Measurements from ENCODE around the gene DOC2B.

DNA sequence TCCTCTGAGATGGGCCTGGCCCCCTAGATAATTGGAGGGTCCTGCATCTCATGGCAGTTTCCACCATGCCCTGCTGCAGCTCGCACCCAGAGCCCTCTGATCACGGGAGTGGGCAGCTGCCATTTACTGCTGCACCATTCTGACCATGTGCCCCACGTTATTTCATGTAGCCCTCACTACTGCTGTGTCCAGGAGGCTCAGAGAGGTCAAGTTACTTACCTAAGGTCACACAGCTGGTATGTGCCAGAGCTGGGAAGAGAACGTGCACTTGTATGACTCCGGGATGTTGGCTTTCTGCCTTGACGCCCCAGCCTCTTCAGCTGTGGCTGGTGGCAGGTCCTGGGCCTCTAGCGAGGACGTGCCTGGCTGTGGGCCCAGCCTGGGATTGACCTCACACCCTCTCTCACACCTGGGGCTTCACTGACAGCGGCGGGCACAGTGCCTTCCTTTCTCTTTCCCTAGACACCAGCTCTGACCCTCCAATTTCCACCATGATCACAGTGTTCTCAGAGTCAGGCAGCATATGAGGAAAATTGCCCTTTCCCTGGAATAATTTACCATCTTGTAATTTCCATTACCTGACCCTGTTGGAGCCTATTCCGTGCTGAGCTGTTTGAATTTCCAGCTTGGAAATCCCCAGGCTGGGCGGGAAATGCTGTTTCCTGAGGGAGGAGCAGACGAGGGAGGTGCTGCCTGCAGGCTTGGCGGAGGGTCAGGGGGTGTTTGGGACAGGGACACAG is 18.5 kb upstream of the DOC2B start:
- TF ChIP-seq HOXD13 (CRISPR knock-in tag; IDR thresholded peaks at IDR 0.05; ENCODE audit: borderline replicate concordance) (no peak), ZBTB17 (tag by site-specific recombination; IDR thresholded peaks at IDR 0.05) (no peak)
- TF ChIP-seq, protein P1, sequence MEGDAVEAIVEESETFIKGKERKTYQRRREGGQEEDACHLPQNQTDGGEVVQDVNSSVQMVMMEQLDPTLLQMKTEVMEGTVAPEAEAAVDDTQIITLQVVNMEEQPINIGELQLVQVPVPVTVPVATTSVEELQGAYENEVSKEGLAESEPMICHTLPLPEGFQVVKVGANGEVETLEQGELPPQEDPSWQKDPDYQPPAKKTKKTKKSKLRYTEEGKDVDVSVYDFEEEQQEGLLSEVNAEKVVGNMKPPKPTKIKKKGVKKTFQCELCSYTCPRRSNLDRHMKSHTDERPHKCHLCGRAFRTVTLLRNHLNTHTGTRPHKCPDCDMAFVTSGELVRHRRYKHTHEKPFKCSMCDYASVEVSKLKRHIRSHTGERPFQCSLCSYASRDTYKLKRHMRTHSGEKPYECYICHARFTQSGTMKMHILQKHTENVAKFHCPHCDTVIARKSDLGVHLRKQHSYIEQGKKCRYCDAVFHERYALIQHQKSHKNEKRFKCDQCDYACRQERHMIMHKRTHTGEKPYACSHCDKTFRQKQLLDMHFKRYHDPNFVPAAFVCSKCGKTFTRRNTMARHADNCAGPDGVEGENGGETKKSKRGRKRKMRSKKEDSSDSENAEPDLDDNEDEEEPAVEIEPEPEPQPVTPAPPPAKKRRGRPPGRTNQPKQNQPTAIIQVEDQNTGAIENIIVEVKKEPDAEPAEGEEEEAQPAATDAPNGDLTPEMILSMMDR (tag by site-specific recombination; IDR thresholded peaks at IDR 0.05), result no peak
- TF ChIP-seq, protein P2, sequence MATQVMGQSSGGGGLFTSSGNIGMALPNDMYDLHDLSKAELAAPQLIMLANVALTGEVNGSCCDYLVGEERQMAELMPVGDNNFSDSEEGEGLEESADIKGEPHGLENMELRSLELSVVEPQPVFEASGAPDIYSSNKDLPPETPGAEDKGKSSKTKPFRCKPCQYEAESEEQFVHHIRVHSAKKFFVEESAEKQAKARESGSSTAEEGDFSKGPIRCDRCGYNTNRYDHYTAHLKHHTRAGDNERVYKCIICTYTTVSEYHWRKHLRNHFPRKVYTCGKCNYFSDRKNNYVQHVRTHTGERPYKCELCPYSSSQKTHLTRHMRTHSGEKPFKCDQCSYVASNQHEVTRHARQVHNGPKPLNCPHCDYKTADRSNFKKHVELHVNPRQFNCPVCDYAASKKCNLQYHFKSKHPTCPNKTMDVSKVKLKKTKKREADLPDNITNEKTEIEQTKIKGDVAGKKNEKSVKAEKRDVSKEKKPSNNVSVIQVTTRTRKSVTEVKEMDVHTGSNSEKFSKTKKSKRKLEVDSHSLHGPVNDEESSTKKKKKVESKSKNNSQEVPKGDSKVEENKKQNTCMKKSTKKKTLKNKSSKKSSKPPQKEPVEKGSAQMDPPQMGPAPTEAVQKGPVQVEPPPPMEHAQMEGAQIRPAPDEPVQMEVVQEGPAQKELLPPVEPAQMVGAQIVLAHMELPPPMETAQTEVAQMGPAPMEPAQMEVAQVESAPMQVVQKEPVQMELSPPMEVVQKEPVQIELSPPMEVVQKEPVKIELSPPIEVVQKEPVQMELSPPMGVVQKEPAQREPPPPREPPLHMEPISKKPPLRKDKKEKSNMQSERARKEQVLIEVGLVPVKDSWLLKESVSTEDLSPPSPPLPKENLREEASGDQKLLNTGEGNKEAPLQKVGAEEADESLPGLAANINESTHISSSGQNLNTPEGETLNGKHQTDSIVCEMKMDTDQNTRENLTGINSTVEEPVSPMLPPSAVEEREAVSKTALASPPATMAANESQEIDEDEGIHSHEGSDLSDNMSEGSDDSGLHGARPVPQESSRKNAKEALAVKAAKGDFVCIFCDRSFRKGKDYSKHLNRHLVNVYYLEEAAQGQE (tag by site-specific recombination; IDR thresholded peaks at IDR 0.05), result no peak
- TF ChIP-seq, protein P3, sequence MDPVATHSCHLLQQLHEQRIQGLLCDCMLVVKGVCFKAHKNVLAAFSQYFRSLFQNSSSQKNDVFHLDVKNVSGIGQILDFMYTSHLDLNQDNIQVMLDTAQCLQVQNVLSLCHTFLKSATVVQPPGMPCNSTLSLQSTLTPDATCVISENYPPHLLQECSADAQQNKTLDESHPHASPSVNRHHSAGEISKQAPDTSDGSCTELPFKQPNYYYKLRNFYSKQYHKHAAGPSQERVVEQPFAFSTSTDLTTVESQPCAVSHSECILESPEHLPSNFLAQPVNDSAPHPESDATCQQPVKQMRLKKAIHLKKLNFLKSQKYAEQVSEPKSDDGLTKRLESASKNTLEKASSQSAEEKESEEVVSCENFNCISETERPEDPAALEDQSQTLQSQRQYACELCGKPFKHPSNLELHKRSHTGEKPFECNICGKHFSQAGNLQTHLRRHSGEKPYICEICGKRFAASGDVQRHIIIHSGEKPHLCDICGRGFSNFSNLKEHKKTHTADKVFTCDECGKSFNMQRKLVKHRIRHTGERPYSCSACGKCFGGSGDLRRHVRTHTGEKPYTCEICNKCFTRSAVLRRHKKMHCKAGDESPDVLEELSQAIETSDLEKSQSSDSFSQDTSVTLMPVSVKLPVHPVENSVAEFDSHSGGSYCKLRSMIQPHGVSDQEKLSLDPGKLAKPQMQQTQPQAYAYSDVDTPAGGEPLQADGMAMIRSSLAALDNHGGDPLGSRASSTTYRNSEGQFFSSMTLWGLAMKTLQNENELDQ (tag by site-specific recombination; IDR thresholded peaks at IDR 0.05; ENCODE audit: low read depth), result no peak
- TF ChIP-seq, protein P4, sequence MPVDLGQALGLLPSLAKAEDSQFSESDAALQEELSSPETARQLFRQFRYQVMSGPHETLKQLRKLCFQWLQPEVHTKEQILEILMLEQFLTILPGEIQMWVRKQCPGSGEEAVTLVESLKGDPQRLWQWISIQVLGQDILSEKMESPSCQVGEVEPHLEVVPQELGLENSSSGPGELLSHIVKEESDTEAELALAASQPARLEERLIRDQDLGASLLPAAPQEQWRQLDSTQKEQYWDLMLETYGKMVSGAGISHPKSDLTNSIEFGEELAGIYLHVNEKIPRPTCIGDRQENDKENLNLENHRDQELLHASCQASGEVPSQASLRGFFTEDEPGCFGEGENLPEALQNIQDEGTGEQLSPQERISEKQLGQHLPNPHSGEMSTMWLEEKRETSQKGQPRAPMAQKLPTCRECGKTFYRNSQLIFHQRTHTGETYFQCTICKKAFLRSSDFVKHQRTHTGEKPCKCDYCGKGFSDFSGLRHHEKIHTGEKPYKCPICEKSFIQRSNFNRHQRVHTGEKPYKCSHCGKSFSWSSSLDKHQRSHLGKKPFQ (tag by site-specific recombination; IDR thresholded peaks at IDR 0.05), result no peak

Data from HEK293 (cell line).